Measurements from ENCODE around the gene HNRNPC. TPM values are rescaled to one million over a fixed set of nuclear protein-coding genes. Genes with fewer than 3 reads are reported as not detected.

HNRNPC gene
- total and polyA plus RNA-seq, 9 of the 15 experiments (the other 6 are each of a cell fraction or from before 2014, with no cell fraction given), result 679 to 1,557 (median 1,191) TPM

DNA sequence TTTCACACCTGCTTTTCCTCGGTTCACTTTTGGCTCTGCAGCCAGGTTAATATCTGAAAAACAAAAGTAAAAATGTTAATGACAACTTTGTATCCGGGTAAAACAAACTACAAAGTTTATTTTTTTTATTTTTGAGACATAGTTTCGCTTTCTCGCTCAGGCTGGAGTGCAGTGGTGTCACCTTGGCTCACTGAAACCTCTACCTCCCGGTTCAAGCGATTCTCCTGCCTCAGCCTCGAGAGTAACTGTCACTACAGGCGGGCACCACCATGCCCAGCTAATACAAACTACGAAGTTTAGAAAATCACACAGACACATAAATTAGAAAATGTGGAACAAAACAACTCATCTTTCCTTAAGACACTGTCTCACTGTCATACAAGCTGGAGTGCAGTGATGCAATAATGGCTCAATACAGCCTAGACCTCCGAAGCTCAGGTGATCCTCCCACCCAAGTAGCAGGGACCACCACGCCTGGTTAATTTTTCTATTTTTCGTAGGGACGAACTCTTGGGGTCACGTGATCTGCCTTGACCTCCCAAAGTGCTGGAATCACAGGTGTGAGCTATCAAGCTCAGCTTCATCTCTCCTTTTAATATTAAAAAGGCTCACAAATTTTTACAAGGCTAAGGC, 38.1 kb downstream of the HNRNPC start:
- FAIRE-seq (no peak), DNase-seq (ENCODE audit: extremely low read depth in 1 of 4, low spot score in 3 of 4) (no peak), ATAC-seq (no peak)
- H3K36me3 ChIP-seq (ENCODE audit: control insufficient read depth, insufficient read depth, low read length), result peaks cover 98% of the 10 kb centered on the region
- no peaks in the 10 kb centered on the region for H3K9me1 ChIP-seq (ENCODE audit: control insufficient read depth, insufficient read depth, low read length)
- no peak overlapping the region for H3K4me2 ChIP-seq (ENCODE audit: insufficient read depth, low read length)
- ChIA-PET CTCF (ENCODE audit: low intra/inter-chr PET ratio) (no interaction called here), POLR2A (interaction anchor here (1.1 to 1.5 kb wide), 2 partner anchors 7 to 13 kb away, joined by 3 to 4 read pairs; no protein-coding TSS in a partner anchor)
- no peaks in the 10 kb centered on the region; a peak in 1 of 5 replicates for H3K4me1 ChIP-seq (replicated peaks in 1 of 2; ENCODE audit: control insufficient read depth in 2 of 2, insufficient read depth in 2 of 2, low read length in 2 of 2)
- whole genome bisulfite sequencing (ENCODE audit: insufficient coverage, low coverage, missing lambda C conversion rate), result 97% methylated on average over 13 of the region's 14 CpGs
- H3K4me3 ChIP-seq, result no peak overlapping the region
- no peak for TF ChIP-seq HEY1 (CRISPR knock-in tag; IDR thresholded peaks at IDR 0.05; ENCODE audit: borderline replicate concordance)
- TF ChIP-seq C11orf30 (IDR thresholded peaks at IDR 0.05; ENCODE audit: low read depth), result no peak
- TF ChIP-seq MCM3 (IDR thresholded peaks at IDR 0.05), result no peak
- TF ChIP-seq SIN3A (IDR thresholded peaks at IDR 0.05; ENCODE audit: borderline replicate concordance in 2 of 2, control insufficient read depth in 1 of 2, low read depth in 2 of 2, low read length in 2 of 2), result no peak
- TF ChIP-seq, protein P1, sequence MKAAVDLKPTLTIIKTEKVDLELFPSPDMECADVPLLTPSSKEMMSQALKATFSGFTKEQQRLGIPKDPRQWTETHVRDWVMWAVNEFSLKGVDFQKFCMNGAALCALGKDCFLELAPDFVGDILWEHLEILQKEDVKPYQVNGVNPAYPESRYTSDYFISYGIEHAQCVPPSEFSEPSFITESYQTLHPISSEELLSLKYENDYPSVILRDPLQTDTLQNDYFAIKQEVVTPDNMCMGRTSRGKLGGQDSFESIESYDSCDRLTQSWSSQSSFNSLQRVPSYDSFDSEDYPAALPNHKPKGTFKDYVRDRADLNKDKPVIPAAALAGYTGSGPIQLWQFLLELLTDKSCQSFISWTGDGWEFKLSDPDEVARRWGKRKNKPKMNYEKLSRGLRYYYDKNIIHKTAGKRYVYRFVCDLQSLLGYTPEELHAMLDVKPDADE (conservative IDR thresholded peaks at IDR 0.05; ENCODE audit: control insufficient read depth, low read depth, low read length), result no peak
- peak; percentile 52; the same call in 1 of the 2 replicates for TF ChIP-seq CEBPG (CRISPR knock-in tag; IDR thresholded peaks at IDR 0.05)
- no peak for TF ChIP-seq CEBPG (tag; conservative IDR thresholded peaks at IDR 0.05 in 1 of 2, IDR thresholded peaks at IDR 0.05 in 1 of 2)
- TF ChIP-seq, protein P2, sequence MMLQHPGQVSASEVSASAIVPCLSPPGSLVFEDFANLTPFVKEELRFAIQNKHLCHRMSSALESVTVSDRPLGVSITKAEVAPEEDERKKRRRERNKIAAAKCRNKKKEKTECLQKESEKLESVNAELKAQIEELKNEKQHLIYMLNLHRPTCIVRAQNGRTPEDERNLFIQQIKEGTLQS (IDR thresholded peaks at IDR 0.05), result peak; percentile 40; the same call in 1 of the 2 replicates
- TF ChIP-seq, protein P2 (CRISPR knock-in tag; conservative IDR thresholded peaks at IDR 0.05), result no peak
- no peak for TF ChIP-seq ZNF134 (CRISPR knock-in tag; conservative IDR thresholded peaks at IDR 0.05)
- no peak for TF ChIP-seq KAT8 (IDR thresholded peaks at IDR 0.05; ENCODE audit: low read depth)
- BruUV-seq (replicated peaks), result no TSS peak
- no peaks in the 10 kb centered on the region; a peak in 1 of 5 replicates for H3K27me3 ChIP-seq (ENCODE audit: control insufficient read depth in 2 of 2, insufficient read depth in 2 of 2, low read length in 2 of 2)
- no peak overlapping the region for H3K9ac ChIP-seq (ENCODE audit: insufficient read depth in 1 of 2, low read depth in 2 of 2, low read length in 2 of 2)
- H3K79me2 ChIP-seq (ENCODE audit: control insufficient read depth, insufficient read depth, low read length), result peaks cover 98% of the 10 kb centered on the region
- no peak overlapping the region for H3K27ac ChIP-seq (ENCODE audit: extremely low read depth, low read depth, low read length)
- intact Hi-C loops (cut with micrococcal nuclease), result no loop called here
- no peak overlapping the region for H2AFZ ChIP-seq (ENCODE audit: low read depth, low read length)
- peaks cover 18% of the 10 kb centered on the region; the same call in 1 of the 2 replicates for H4K20me1 ChIP-seq (replicated peaks; ENCODE audit: control insufficient read depth, insufficient read depth, low read length)
- in situ Hi-C loops (cut with MboI), result no loop called here
- H3K9me3 ChIP-seq (replicated peaks; ENCODE audit: control insufficient read depth, insufficient read depth, low read depth, low read length), result no peaks in the 10 kb centered on the region
